Measurements from ENCODE around the gene NPFFR1. TPM values are rescaled to one million over a fixed set of nuclear protein-coding genes. Genes with fewer than 3 reads are reported as not detected.

Gene NPFFR1
- not detected for total RNA-seq

- peaks cover 9% of the 10 kb centered on the region for H3K27me3 ChIP-seq
- no peaks in the 10 kb centered on the region for H3K36me3 ChIP-seq
- TF ChIP-seq POLR2A (IDR thresholded peaks at IDR 0.05), result no peak
- TF ChIP-seq POLR2AphosphoS5 (IDR thresholded peaks at IDR 0.05; ENCODE audit: insufficient read depth in 1 of 2, low read depth in 1 of 2), result no peak
- TF ChIP-seq, protein P1, sequence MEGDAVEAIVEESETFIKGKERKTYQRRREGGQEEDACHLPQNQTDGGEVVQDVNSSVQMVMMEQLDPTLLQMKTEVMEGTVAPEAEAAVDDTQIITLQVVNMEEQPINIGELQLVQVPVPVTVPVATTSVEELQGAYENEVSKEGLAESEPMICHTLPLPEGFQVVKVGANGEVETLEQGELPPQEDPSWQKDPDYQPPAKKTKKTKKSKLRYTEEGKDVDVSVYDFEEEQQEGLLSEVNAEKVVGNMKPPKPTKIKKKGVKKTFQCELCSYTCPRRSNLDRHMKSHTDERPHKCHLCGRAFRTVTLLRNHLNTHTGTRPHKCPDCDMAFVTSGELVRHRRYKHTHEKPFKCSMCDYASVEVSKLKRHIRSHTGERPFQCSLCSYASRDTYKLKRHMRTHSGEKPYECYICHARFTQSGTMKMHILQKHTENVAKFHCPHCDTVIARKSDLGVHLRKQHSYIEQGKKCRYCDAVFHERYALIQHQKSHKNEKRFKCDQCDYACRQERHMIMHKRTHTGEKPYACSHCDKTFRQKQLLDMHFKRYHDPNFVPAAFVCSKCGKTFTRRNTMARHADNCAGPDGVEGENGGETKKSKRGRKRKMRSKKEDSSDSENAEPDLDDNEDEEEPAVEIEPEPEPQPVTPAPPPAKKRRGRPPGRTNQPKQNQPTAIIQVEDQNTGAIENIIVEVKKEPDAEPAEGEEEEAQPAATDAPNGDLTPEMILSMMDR (IDR thresholded peaks at IDR 0.05), result no peak
- no peak for DNase-seq (ENCODE audit: extremely low spot score in 2 of 2)
- no peaks in the 10 kb centered on the region for H3K9me3 ChIP-seq
- peak within 1 kb of the TSS; percentile 7 to 19 for H3K4me3 ChIP-seq
- H3K4me1 ChIP-seq, result peaks cover 10% of the 10 kb centered on the region
- no peak within 1 kb of the TSS for H3K27ac ChIP-seq
- intact Hi-C loops (cut with DNase I), result no loop called here
Measured at GRCh38 chr10:70283445-70284399, at the start of gene NPFFR1. TSS of gene NPFFR1 (minus strand) at chr10:70284004. CDS start at chr10:70283676, 328 bp downstream.

DNA sequence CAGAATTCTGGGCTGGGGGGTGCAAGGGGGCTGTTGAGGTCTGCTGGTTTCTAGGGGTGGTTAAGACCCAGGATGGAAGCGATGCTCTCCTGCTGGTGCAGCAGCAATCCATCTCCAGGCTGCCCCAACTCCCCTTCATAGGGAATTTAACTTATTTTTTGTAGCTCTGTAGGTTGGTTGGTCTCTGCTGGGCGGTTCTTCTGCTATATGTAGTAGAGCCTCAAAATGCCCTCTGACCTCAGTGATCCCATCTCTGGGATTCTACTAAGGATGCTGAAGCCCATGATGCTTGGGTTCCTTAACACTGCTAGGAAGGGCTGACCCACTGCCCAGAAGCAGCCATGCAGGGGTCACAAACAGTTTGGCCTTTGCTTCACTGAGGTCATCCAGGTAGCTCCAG lies 49.5 kb upstream of the NPFFR1 start:
- peaks cover 25% of the 10 kb centered on the region for H3K4me1 ChIP-seq
- DNase-seq (ENCODE audit: extremely low spot score in 2 of 2), result no peak
- intact Hi-C loops (cut with DNase I), result no loop called here
- no peaks in the 10 kb centered on the region for H3K9me3 ChIP-seq
- no peak overlapping the region for H3K4me3 ChIP-seq
- no peak overlapping the region for H3K27ac ChIP-seq
- no peaks in the 10 kb centered on the region for H3K36me3 ChIP-seq
- TF ChIP-seq, protein P1 (IDR thresholded peaks at IDR 0.05), result no peak
- no peak for TF ChIP-seq POLR2AphosphoS5 (IDR thresholded peaks at IDR 0.05; ENCODE audit: insufficient read depth in 1 of 2, low read depth in 1 of 2)
- TF ChIP-seq POLR2A (IDR thresholded peaks at IDR 0.05), result no peak
- H3K27me3 ChIP-seq, result no peaks in the 10 kb centered on the region

- peak in 1 of 2 donors; percentile 33 for TF ChIP-seq POLR2AphosphoS5 (IDR thresholded peaks at IDR 0.05; ENCODE audit: insufficient read depth in 1 of 2, low read depth in 1 of 2)
- no peak for TF ChIP-seq POLR2A (IDR thresholded peaks at IDR 0.05)
- Histone ChIP-seq H3K4me1 (peaks cover 25% of the 10 kb centered on the region), H3K4me3 (no peak overlapping the region), H3K27ac (peak overlapping the region; percentile 18), H3K27me3 (no peaks in the 10 kb centered on the region), H3K9me3 (no peaks in the 10 kb centered on the region), H3K36me3 (no peaks in the 10 kb centered on the region)
- intact Hi-C loops (cut with DNase I), result no loop called here
- no peak for DNase-seq (ENCODE audit: extremely low spot score in 2 of 2)
Measured at GRCh38 chr10:70331486-70332268, 47.9 kb upstream of the NPFFR1 start.

DNA sequence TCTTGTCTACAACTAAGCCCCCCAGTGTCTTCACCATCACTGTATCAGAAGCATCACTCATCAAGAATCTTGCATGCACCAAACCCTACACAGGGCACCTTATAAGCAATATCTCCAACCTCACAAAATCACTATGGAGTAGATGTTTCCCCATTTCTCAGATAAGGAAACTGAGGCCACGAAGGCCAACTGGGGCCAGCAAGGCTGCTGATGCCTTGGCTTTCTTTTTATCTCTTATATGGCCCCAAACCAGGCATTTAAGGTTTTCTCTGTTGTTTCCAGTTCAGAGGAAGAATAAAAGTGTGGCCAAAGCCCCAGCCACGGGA lies 47.3 kb upstream of the NPFFR1 start:
- Histone ChIP-seq H3K9me3 (no peaks in the 10 kb centered on the region), H3K36me3 (no peaks in the 10 kb centered on the region), H3K4me3 (no peak overlapping the region), H3K4me1 (peaks cover 25% of the 10 kb centered on the region), H3K27ac (no peak overlapping the region), H3K27me3 (no peaks in the 10 kb centered on the region)
- DNase-seq (ENCODE audit: extremely low spot score in 2 of 2), result no peak
- intact Hi-C loops (cut with DNase I), result no loop called here
- TF ChIP-seq POLR2AphosphoS5 (IDR thresholded peaks at IDR 0.05; ENCODE audit: insufficient read depth in 1 of 2, low read depth in 1 of 2) (no peak), POLR2A (IDR thresholded peaks at IDR 0.05) (no peak)

- no peak for DNase-seq (ENCODE audit: extremely low spot score in 2 of 2)
- Histone ChIP-seq H3K4me3 (no peak overlapping the region), H3K4me1 (peaks cover 27% of the 10 kb centered on the region), H3K9me3 (no peaks in the 10 kb centered on the region), H3K36me3 (no peaks in the 10 kb centered on the region), H3K27me3 (no peaks in the 10 kb centered on the region), H3K27ac (no peak overlapping the region)
- TF ChIP-seq POLR2AphosphoS5 (IDR thresholded peaks at IDR 0.05; ENCODE audit: insufficient read depth in 1 of 2, low read depth in 1 of 2) (no peak), POLR2A (IDR thresholded peaks at IDR 0.05) (no peak)
- TF ChIP-seq, protein P1 (IDR thresholded peaks at IDR 0.05), result no peak
- intact Hi-C loops (cut with DNase I), result no loop called here
Measured at GRCh38 chr10:70330671-70331070, 46.9 kb upstream of the NPFFR1 start.
